Chondrocyte (in vitro differentiated cells): ENCODE measurements around the gene AKIP1. TPM values are rescaled to one million over a fixed set of nuclear protein-coding genes. Genes with fewer than 3 reads are reported as not detected.

ENCODE experiments used
- DNase-seq: peaks from one replicate; pipeline ENCODE4 v3.0.0; 2021; ENCODE audit warnings: mixed read lengths, low spot score
- H3K27ac Mint-ChIP-seq: one replicate; pipeline ENCODE4 v1.8.0; 2021; ENCODE audit warnings: mild to moderate bottlenecking, moderate library complexity, mixed read lengths; ENCODE audit not compliant: unreplicated experiment
- H3K27me3 Mint-ChIP-seq: 2 replicates; pipeline ENCODE4 v1.8.0; 2021; ENCODE audit warnings: low read depth, mixed read lengths
- H3K36me3 Mint-ChIP-seq: 2 replicates; pipeline ENCODE4 v1.8.0; 2021; ENCODE audit warnings: low read depth, mixed read lengths
- H3K4me1 Mint-ChIP-seq: 2 replicates; pipeline ENCODE4 v1.8.0; 2021; ENCODE audit warnings: low read depth, mild to moderate bottlenecking, mixed read lengths
- H3K4me3 Mint-ChIP-seq: one replicate; pipeline ENCODE4 v1.8.0; 2021; ENCODE audit warnings: mild to moderate bottlenecking, moderate library complexity, mixed read lengths; ENCODE audit not compliant: unreplicated experiment
- H3K9me3 Mint-ChIP-seq: 2 replicates; pipeline ENCODE4 v1.8.0; 2021; ENCODE audit warnings: low read depth, mixed read lengths
- CTCF ChIP-seq: fragments of 200-600 bp; sonication (generic); IDR thresholded peaks from 2 replicates; pipeline ENCODE4 v1.5.0; 2021; ENCODE audit warnings: antibody characterized with exemption, mild to moderate bottlenecking, moderate library complexity
- total RNA-seq: library from RNA; stranded (reverse); gene quantifications from 3 replicates; pipeline ENCODE4 v1.2.1, GENCODE V29; 2021

Gene AKIP1
- total RNA-seq, 1 donor from 2014 or later = 30.1 TPM

GRCh38 chr11:8928205-8928604 is 17.2 kb downstream of the AKIP1 start:
- Mint-ChIP-seq H3K27ac (no peak overlapping the region), H3K9me3 (no peaks in the 10 kb centered on the region), H3K4me1 (no peaks in the 10 kb centered on the region), H3K4me3 (no peak overlapping the region), H3K27me3 (no peaks in the 10 kb centered on the region), H3K36me3 (peaks cover 3% of the 10 kb centered on the region)
- DNase-seq = no peak
- no peak for TF ChIP-seq CTCF

GRCh38 chr11:8928981-8929615 is 18.1 kb downstream of the AKIP1 start:
- H3K36me3 Mint-ChIP-seq = peaks cover 3% of the 10 kb centered on the region
- H3K4me3 Mint-ChIP-seq = no peak overlapping the region
- TF ChIP-seq CTCF = no peak
- no peak for DNase-seq
- no peak overlapping the region for H3K27ac Mint-ChIP-seq
- H3K9me3 Mint-ChIP-seq = no peaks in the 10 kb centered on the region
- no peaks in the 10 kb centered on the region for H3K4me1 Mint-ChIP-seq
- H3K27me3 Mint-ChIP-seq = no peaks in the 10 kb centered on the region

- peaks cover 9% of the 10 kb centered on the region for H3K4me1 Mint-ChIP-seq
- H3K36me3 Mint-ChIP-seq = no peaks in the 10 kb centered on the region
- no peaks in the 10 kb centered on the region for H3K9me3 Mint-ChIP-seq
- no peak for DNase-seq
- H3K27ac Mint-ChIP-seq = no peak overlapping the region
- H3K27me3 Mint-ChIP-seq = no peaks in the 10 kb centered on the region
- TF ChIP-seq CTCF = no peak
- H3K4me3 Mint-ChIP-seq = no peak overlapping the region
Measured at GRCh38 chr11:8930456-8931175, 19.6 kb downstream of the AKIP1 start.

GRCh38 chr11:8932564-8933180 is 21.7 kb downstream of the AKIP1 start, which contains the start of gene C11orf16:
TSS of gene C11orf16 (minus strand) at chr11:8932947. CDS start at chr11:8932308, 639 bp downstream.
- no peak for TF ChIP-seq CTCF
- H3K9me3 Mint-ChIP-seq = no peaks in the 10 kb centered on the region
- no peaks in the 10 kb centered on the region for H3K27me3 Mint-ChIP-seq
- no peak for DNase-seq
- H3K4me3 Mint-ChIP-seq = no peak within 1 kb of the TSS
- no peaks in the 10 kb centered on the region for H3K36me3 Mint-ChIP-seq
- no peak within 1 kb of the TSS for H3K27ac Mint-ChIP-seq
- H3K4me1 Mint-ChIP-seq = peaks cover 9% of the 10 kb centered on the region

GRCh38 chr11:8933931-8934330 is 22.9 kb downstream of the AKIP1 start:
- Mint-ChIP-seq H3K27me3 (no peaks in the 10 kb centered on the region), H3K9me3 (no peaks in the 10 kb centered on the region), H3K4me3 (no peak overlapping the region), H3K27ac (no peak overlapping the region), H3K4me1 (peaks cover 9% of the 10 kb centered on the region), H3K36me3 (no peaks in the 10 kb centered on the region)
- DNase-seq = no peak
- TF ChIP-seq CTCF = peak; percentile 22
